GM21423 (cell line): ENCODE measurements around the gene HEATR3.

Source experiments
- ATAC-seq: cut with Tn5 transposase; IDR thresholded peaks from one replicate; pipeline ENCODE4 v1.9.1; 2021; ENCODE audit warnings: mild to moderate bottlenecking, moderate library complexity; ENCODE audit not compliant: unreplicated experiment

Gene HEATR3

GRCh38 chr16:50152807-50153595 lies 87.2 kb downstream of the HEATR3 start, which contains the start of gene TENT4B:
TSS of gene TENT4B (plus strand) at chr16:50153306. CDS start at chr16:50153622, 316 bp downstream.
- peak; percentile 68 for ATAC-seq

GRCh38 chr16:50153596-50154419 lies 88.0 kb downstream of the HEATR3 start:
- peak; percentile 13 for ATAC-seq

- ATAC-seq, result no peak
These were observed 88.7 kb downstream of the HEATR3 start for GRCh38 chr16:50154420-50154950.

DNA sequence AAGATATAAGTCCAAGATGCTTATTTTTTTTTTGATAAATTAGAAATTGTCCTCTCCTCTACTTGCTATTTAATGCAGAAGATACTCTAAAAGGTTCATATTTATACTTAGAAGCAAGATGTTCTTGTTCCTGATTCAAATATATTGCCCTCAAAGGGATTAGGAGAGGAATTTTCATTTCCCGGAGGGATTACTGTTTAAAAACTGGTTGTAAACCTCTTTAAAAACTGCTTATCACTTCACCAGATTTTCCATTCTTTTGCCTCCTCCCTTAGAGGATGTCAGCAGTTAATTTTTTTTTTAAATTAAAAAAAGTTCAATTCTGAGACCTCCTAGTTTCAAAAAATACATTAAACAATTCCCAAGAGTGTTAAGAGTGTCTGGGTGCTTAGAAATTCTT lies 90.2 kb downstream of the HEATR3 start:
- ATAC-seq, result no peak
